AG04450 (cell line): ENCODE measurements around the gene MEP1A. TPM values are rescaled to one million over a fixed set of nuclear protein-coding genes. Genes with fewer than 3 reads are reported as not detected.

Experiments
- CTCF ChIA-PET: fragments of 300-600, 350-600 bp; formaldehyde crosslinking; extraction: SDS; loops from one replicate; lab custom pipeline; 2022; ENCODE audit warnings: antibody characterized with exemption, inconsistent platforms; lab: Charles Lee
- POLR2A ChIA-PET: fragments of 350-600 bp; formaldehyde crosslinking; extraction: SDS; loops from one replicate; lab custom pipeline; 2021; ENCODE audit warnings: antibody characterized with exemption, inconsistent platforms; lab: Yijun Ruan, JAX
- DNase-seq: peaks from one replicate; pipeline ENCODE4 v3.0.0-alpha.2; 2011; ENCODE audit warnings: low read depth, low spot score
- H3K27ac ChIP-seq: one replicate; pipeline ENCODE4 v1.5.1; 2012; ENCODE audit warnings: low read depth, low read length, control low read depth
- H3K27me3 ChIP-seq: one replicate; pipeline ENCODE4 v1.6.0; 2012; ENCODE audit warnings: low read length; ENCODE audit not compliant: control insufficient read depth, insufficient read depth
- H3K4me3 ChIP-seq: 2 replicates; pipeline ENCODE4 v1.5.1; 2011; ENCODE audit warnings: mild to moderate bottlenecking, low read depth, low read length, control low read depth
- H3K9me3 ChIP-seq: 2 replicates; pipeline ENCODE4 v1.5.1; 2012; ENCODE audit warnings: low read length; ENCODE audit not compliant: control insufficient read depth, insufficient read depth
- CTCF ChIP-seq: IDR thresholded peaks from 2 replicates; pipeline ENCODE4 v1.5.1; 2011; ENCODE audit warnings: low read depth, low read length, control low read depth, inconsistent platforms
- polyA plus RNA-seq: library from polyadenylated mRNA; depleted of rRNA; stranded (reverse); fragments of >200 nt; gene quantifications from 2 replicates; pipeline ENCODE4 v1.2.3, GENCODE V29; 2011

MEP1A gene
- polyA plus RNA-seq, 1 experiment = not detected

DNA sequence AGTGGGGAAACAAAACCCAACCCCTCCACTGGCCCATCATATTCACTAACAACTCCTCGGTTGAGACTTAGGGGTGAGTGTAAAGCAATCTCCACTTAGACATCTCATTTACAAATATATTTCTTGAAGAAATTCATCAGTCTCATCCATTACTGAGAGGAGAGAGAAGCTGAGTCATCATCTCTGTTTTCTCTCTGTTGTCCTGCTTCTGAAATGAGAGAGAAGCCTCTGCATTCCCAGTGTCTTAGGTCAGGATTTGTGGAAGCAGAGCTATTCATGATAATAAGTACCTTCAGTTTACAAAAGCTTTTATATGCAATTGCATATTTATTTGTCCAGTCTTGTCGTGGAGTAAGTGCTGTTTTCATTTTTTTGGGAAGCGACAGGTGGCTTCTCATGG is 879 bp downstream of the MEP1A start:
- Histone ChIP-seq H3K27ac (no peak overlapping the region), H3K27me3 (no peaks in the 10 kb centered on the region), H3K9me3 (no peaks in the 10 kb centered on the region), H3K4me3 (no peak overlapping the region)
- no peak for TF ChIP-seq CTCF
- POLR2A ChIA-PET = no interaction called here
- DNase-seq = no peak
- CTCF ChIA-PET = no interaction called here

DNA sequence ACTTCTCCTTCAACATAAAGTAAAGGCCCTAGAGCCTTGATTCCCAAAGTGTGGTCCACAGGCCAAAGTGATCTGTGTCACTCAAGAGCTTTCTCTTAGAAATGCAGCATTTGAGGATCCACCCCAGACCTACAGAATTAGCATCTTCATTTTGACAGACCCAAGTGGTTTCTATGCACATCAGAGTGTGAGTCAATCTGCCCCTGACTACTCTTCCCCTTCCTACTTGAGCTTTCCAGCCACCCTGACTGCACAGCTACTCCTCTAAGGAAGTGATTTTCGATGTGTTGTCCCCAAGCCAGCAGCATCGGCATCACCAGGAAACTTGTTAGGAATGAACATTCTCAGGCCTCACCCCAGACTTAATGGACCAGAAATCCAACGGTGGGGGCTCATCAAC is 2.6 kb downstream of the MEP1A start:
- no peak for TF ChIP-seq CTCF
- CTCF ChIA-PET = no interaction called here
- POLR2A ChIA-PET = no interaction called here

DNA sequence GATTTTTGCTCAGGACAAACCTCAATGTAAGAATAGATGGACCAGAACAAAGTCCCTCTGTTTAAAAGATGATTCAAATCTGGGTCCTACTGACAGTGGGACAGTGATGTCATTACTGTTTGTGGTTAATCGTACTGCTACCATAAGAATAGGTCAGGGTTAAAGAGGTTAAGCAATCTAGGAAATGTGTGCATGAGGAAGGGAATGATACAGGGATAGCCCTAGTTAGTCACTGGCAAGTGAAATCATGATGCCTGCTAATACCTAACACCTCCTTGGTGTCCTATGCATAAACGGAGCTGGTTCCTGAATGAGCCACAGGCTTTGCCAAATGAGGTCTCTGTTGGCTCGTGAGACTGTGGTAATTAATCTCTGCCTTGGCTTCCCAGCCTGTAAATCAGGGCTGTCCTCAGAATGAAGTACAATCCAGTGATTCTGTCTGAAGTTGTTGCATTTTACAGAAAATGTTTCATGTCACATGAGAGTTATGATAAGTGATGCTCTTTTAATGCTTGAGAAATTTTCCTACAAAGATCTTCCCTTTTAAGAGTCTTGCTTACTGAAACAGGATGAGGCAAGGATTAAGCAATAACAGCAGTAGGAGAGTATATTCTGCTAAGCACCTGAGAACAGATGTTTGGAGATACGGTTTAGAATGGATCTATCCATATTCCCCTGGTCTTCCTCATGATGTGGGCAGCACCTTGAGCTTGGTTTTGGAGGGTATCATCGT is 3.8 kb downstream of the MEP1A start:
- Histone ChIP-seq H3K9me3 (no peaks in the 10 kb centered on the region), H3K27me3 (no peaks in the 10 kb centered on the region), H3K4me3 (no peak overlapping the region), H3K27ac (no peak overlapping the region)
- DNase-seq = no peak
- ChIA-PET POLR2A (no interaction called here), CTCF (interaction anchor here (1.3 kb wide), 1 partner anchor 10 kb away, joined by 3 read pairs; no protein-coding TSS in a partner anchor)
- no peak for TF ChIP-seq CTCF

More for the DNA sequence above, 2.6 kb downstream of the MEP1A start:
- H3K27ac ChIP-seq = no peak overlapping the region
- no peak for DNase-seq
- H3K9me3 ChIP-seq = no peaks in the 10 kb centered on the region
- H3K4me3 ChIP-seq = no peak overlapping the region
- H3K27me3 ChIP-seq = no peaks in the 10 kb centered on the region

GRCh38 chr6:46799657-46800056 is 6.5 kb downstream of the MEP1A start:
- no peak overlapping the region for H3K4me3 ChIP-seq
- no peak for DNase-seq
- POLR2A ChIA-PET = no interaction called here
- H3K27ac ChIP-seq = no peak overlapping the region
- CTCF ChIA-PET = no interaction called here
- TF ChIP-seq CTCF = no peak
- H3K27me3 ChIP-seq = no peaks in the 10 kb centered on the region
- H3K9me3 ChIP-seq = no peaks in the 10 kb centered on the region

GRCh38 chr6:46808806-46809205 is 15.6 kb downstream of the MEP1A start:
- POLR2A ChIA-PET = no interaction called here

More at GRCh38 chr6:46808806-46809205, 15.6 kb downstream of the MEP1A start:
- CTCF ChIA-PET = no interaction called here
- TF ChIP-seq CTCF = no peak
- no peak overlapping the region for H3K4me3 ChIP-seq
- H3K9me3 ChIP-seq = no peaks in the 10 kb centered on the region
- H3K27me3 ChIP-seq = no peaks in the 10 kb centered on the region
- DNase-seq = no peak
- H3K27ac ChIP-seq = no peak overlapping the region
